Measurements from ENCODE around the gene LRRC23. TPM values are rescaled to one million over a fixed set of nuclear protein-coding genes. Genes with fewer than 3 reads are reported as not detected.

LRRC23 gene
- polyA plus RNA-seq, 4 donors, result 3.6 to 8.2 (median 4.7) TPM

DNA sequence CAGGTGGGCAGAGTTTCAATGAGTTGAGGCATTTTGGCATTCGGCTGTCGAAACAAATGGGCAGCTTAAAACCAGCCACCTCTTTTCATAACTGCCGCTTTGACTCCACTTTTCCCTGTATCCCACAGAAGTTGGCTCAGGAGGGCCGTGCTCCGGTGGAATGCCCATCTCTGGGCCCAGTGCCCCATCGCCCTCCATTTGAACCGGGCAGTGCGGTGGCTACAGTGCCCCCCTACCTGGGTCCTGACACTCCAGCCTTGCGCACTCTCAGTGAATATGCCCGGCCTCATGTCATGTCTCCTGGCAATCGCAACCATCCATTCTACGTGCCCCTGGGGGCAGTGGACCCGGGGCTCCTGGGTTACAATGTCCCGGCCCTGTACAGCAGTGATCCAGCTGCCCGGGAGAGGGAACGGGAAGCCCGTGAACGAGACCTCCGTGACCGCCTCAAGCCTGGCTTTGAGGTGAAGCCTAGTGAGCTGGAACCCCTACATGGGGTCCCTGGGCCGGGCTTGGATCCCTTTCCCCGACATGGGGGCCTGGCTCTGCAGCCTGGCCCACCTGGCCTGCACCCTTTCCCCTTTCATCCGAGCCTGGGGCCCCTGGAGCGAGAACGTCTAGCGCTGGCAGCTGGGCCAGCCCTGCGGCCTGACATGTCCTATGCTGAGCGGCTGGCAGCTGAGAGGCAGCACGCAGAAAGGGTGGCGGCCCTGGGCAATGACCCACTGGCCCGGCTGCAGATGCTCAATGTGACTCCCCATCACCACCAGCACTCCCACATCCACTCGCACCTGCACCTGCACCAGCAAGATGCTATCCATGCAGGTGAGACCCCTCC, 34.0 kb downstream of the LRRC23 start:
- no peaks in the 10 kb centered on the region for H3K27me3 ChIP-seq (ENCODE audit: control insufficient read depth in 3 of 3, insufficient read depth in 3 of 3, low read length in 3 of 3)
- DNase-seq (no peak), FAIRE-seq (no peak)
- H3K9me3 ChIP-seq (ENCODE audit: control insufficient read depth in 2 of 2, insufficient read depth in 1 of 2, low read depth in 1 of 2, low read length in 1 of 2), result no peaks in the 10 kb centered on the region
- H3K27ac ChIP-seq (ENCODE audit: low read depth in 1 of 3, low read length in 2 of 3), result peak overlapping the region; percentile 8 to 95 (median 92)
- peaks cover 8 to 79% (median 10%) of the 10 kb centered on the region in 3 donors for H3K36me3 ChIP-seq (ENCODE audit: control insufficient read depth in 3 of 3, insufficient read depth in 2 of 3, low read depth in 1 of 3, low read length in 3 of 3)
- H3K4me3 ChIP-seq (ENCODE audit: low read depth in 1 of 3, low read length in 3 of 3), result peak overlapping the region in 1 of 3 donors; percentile 63
- WGBS, 3 donors, result 83 to 85% (median 83%) methylated on average over 32 of the region's 32 CpGs
- peaks cover 2 to 26% (median 4%) of the 10 kb centered on the region in 3 donors for H3K4me1 ChIP-seq (ENCODE audit: control insufficient read depth in 3 of 3, insufficient read depth in 2 of 3, low read depth in 1 of 3, low read length in 2 of 3)

DNA sequence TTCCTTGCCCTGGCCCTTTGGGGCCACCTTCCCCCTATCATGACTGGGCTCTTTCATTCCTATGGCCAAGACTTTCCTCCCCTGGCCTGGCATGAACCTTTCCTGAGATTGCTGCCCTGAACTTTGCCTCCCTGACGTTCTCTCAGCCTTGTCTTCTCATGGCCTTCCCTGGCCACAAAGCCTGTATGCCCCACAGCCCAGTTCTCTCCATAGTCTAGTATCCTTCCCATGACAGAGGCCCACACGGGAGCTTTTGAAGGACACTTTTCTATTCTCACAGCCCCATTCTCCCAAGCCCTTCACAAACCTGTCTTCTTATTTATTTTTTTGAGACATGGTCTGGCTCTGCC, 34.5 kb downstream of the LRRC23 start:
- 37 to 69% (median 50%) methylated on average over 2 of the region's 2 CpGs for WGBS, 3 donors
- DNase-seq (no peak), FAIRE-seq (no peak)
- Histone ChIP-seq H3K9me3 (ENCODE audit: control insufficient read depth in 2 of 2, insufficient read depth in 1 of 2, low read depth in 1 of 2, low read length in 1 of 2) (no peaks in the 10 kb centered on the region), H3K27ac (ENCODE audit: low read depth in 1 of 3, low read length in 2 of 3) (peak overlapping the region in 1 of 3 donors; percentile 11), H3K36me3 (ENCODE audit: control insufficient read depth in 3 of 3, insufficient read depth in 2 of 3, low read depth in 1 of 3, low read length in 3 of 3) (peaks cover 5 to 73% (median 7%) of the 10 kb centered on the region in 3 donors), H3K4me3 (ENCODE audit: low read depth in 1 of 3, low read length in 3 of 3) (no peak overlapping the region), H3K27me3 (ENCODE audit: control insufficient read depth in 3 of 3, insufficient read depth in 3 of 3, low read length in 3 of 3) (no peaks in the 10 kb centered on the region), H3K4me1 (ENCODE audit: control insufficient read depth in 3 of 3, insufficient read depth in 2 of 3, low read depth in 1 of 3, low read length in 2 of 3) (peaks cover 0 to 26% (median 4%) of the 10 kb centered on the region in 3 donors)

DNA sequence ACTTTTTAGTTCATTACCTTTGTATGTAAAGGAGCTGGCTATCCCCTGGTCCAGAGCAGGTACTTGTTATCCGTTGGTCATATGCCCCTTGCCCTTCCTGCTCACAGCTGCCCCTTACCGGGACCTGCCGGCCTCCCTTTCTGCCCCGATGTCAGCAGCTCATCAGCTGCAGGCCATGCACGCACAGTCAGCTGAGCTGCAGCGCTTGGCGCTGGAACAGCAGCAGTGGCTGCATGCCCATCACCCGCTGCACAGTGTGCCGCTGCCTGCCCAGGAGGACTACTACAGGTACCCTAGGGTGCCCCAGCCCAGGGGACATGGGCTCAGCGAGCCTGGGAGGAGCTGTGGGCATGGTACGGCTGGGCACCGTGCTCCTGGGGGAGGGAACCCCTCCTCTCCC, 36.6 kb downstream of the LRRC23 start:
- DNase-seq (no peak), FAIRE-seq (no peak)
- H3K36me3 ChIP-seq (ENCODE audit: control insufficient read depth in 3 of 3, insufficient read depth in 2 of 3, low read depth in 1 of 3, low read length in 3 of 3), result peaks cover 0 to 59% (median 2%) of the 10 kb centered on the region in 3 donors
- H3K27me3 ChIP-seq (ENCODE audit: control insufficient read depth in 3 of 3, insufficient read depth in 3 of 3, low read length in 3 of 3), result no peaks in the 10 kb centered on the region
- H3K9me3 ChIP-seq (ENCODE audit: control insufficient read depth in 2 of 2, insufficient read depth in 1 of 2, low read depth in 1 of 2, low read length in 1 of 2), result no peaks in the 10 kb centered on the region
- peaks cover 5 to 43% (median 8%) of the 10 kb centered on the region in 3 donors for H3K4me1 ChIP-seq (ENCODE audit: control insufficient read depth in 3 of 3, insufficient read depth in 2 of 3, low read depth in 1 of 3, low read length in 2 of 3)
- 84 to 89% (median 88%) methylated on average over 12 of the region's 12 CpGs for WGBS, 3 donors
- no peak overlapping the region for H3K4me3 ChIP-seq (ENCODE audit: low read depth in 1 of 3, low read length in 3 of 3)
- no peak overlapping the region for H3K27ac ChIP-seq (ENCODE audit: low read depth in 1 of 3, low read length in 2 of 3)

- Histone ChIP-seq H3K4me1 (ENCODE audit: control insufficient read depth in 3 of 3, insufficient read depth in 2 of 3, low read depth in 1 of 3, low read length in 2 of 3) (peaks cover 5 to 40% (median 8%) of the 10 kb centered on the region in 3 donors), H3K9me3 (ENCODE audit: control insufficient read depth in 2 of 2, insufficient read depth in 1 of 2, low read depth in 1 of 2, low read length in 1 of 2) (no peaks in the 10 kb centered on the region), H3K4me3 (ENCODE audit: low read depth in 1 of 3, low read length in 3 of 3) (no peak overlapping the region), H3K27me3 (ENCODE audit: control insufficient read depth in 3 of 3, insufficient read depth in 3 of 3, low read length in 3 of 3) (no peaks in the 10 kb centered on the region), H3K27ac (ENCODE audit: low read depth in 1 of 3, low read length in 2 of 3) (no peak overlapping the region), H3K36me3 (ENCODE audit: control insufficient read depth in 3 of 3, insufficient read depth in 2 of 3, low read depth in 1 of 3, low read length in 3 of 3) (peaks cover 0 to 54% (median 2%) of the 10 kb centered on the region in 3 donors)
- DNase-seq (no peak), FAIRE-seq (no peak)
- 69 to 79% (median 76%) methylated on average over 12 of the region's 12 CpGs for WGBS, 3 donors
Observed at GRCh38 chr12:6941782-6942181, 37.2 kb downstream of the LRRC23 start.

DNA sequence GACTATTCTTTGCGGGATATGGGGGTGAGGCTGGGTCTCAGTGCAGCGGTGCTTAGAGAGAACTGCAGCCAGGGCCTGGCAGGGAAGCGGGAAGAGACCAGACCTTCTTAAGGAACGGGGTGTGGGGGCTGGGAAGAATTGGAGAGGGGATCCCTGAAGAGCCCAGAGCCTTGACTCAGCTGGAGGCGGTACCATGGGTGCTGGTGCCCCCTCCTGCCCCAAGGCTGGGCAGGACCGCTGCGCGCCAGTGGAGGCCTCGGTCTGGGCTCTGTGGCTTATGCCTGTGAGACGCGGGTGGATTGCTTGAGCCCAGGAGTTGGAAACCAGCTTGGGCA, 37.7 kb downstream of the LRRC23 start:
- Histone ChIP-seq H3K4me3 (ENCODE audit: low read depth in 1 of 3, low read length in 3 of 3) (no peak overlapping the region), H3K4me1 (ENCODE audit: control insufficient read depth in 3 of 3, insufficient read depth in 2 of 3, low read depth in 1 of 3, low read length in 2 of 3) (peaks cover 5 to 35% (median 8%) of the 10 kb centered on the region in 3 donors), H3K27ac (ENCODE audit: low read depth in 1 of 3, low read length in 2 of 3) (peak overlapping the region in 2 of 3 donors; percentile 16 to 99), H3K36me3 (ENCODE audit: control insufficient read depth in 3 of 3, insufficient read depth in 2 of 3, low read depth in 1 of 3, low read length in 3 of 3) (peaks cover 0 to 50% (median 2%) of the 10 kb centered on the region in 3 donors), H3K27me3 (ENCODE audit: control insufficient read depth in 3 of 3, insufficient read depth in 3 of 3, low read length in 3 of 3) (no peaks in the 10 kb centered on the region), H3K9me3 (ENCODE audit: control insufficient read depth in 2 of 2, insufficient read depth in 1 of 2, low read depth in 1 of 2, low read length in 1 of 2) (no peaks in the 10 kb centered on the region)
- FAIRE-seq (no peak), DNase-seq (no peak)
- 91 to 93% (median 91%) methylated on average over 11 of the region's 11 CpGs for WGBS, 3 donors

DNA sequence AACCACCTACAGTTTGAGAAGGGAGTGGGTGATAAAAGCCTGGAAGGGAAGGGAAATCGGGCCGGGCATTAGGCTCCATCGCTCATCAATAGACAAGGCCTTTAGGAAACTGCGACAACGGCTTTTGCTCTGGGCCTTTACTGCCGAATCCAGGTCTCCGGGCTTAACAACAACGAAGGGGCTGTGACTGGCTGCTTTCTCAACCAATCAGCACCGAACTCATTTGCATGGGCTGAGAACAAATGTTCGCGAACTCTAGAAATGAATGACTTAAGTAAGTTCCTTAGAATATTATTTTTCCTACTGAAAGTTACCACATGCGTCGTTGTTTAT, 38.7 kb downstream of the LRRC23 start:
- 0 to 1% (median 1%) methylated on average over 13 of the region's 13 CpGs for WGBS, 3 donors
- DNase-seq (peak; percentile 91 to 92), FAIRE-seq (no peak)
- H3K27me3 ChIP-seq (ENCODE audit: control insufficient read depth in 3 of 3, insufficient read depth in 3 of 3, low read length in 3 of 3), result no peaks in the 10 kb centered on the region
- no peaks in the 10 kb centered on the region for H3K9me3 ChIP-seq (ENCODE audit: control insufficient read depth in 2 of 2, insufficient read depth in 1 of 2, low read depth in 1 of 2, low read length in 1 of 2)
- peaks cover 0 to 55% (median 2%) of the 10 kb centered on the region in 3 donors for H3K36me3 ChIP-seq (ENCODE audit: control insufficient read depth in 3 of 3, insufficient read depth in 2 of 3, low read depth in 1 of 3, low read length in 3 of 3)
- peak overlapping the region in 1 of 3 donors; percentile 75 for H3K4me3 ChIP-seq (ENCODE audit: low read depth in 1 of 3, low read length in 3 of 3)
- peaks cover 5 to 31% (median 6%) of the 10 kb centered on the region in 3 donors for H3K4me1 ChIP-seq (ENCODE audit: control insufficient read depth in 3 of 3, insufficient read depth in 2 of 3, low read depth in 1 of 3, low read length in 2 of 3)
- H3K27ac ChIP-seq (ENCODE audit: low read depth in 1 of 3, low read length in 2 of 3), result peak overlapping the region; percentile 94 to 99 (median 98)

DNA sequence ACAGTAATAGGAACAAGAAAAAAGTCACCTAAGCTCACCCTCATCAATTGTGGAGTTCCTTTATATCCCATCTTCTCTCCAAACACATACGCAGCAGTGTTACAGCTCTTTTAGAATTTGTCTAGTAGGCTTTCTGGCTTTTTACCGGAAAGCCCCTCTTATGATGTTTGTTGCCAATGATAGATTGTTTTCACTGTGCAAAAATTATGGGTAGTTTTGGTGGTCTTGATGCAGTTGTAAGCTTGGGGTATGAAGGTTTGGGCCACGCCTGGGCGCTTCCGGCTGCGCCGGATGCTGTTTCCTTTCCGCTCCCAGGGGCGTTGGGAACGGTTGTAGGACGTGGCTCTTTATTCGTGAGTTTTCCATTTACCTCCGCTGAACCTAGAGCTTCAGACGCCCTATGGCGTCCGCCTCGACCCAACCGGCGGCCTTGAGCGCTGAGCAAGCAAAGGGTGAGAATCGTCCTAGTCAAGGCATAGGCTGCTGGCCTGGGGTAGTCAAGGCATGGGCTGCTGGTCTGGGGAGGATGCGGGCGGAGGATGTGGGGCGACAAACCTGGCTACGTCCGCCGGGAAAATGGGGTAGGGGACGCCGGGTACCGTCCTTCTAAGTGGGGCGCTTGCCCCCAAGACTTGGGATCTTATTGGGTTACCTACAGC, 39.2 kb downstream of the LRRC23 start, which contains the start of the genes C12orf57 and RNU7-1:
C12orf57 (plus strand) TSS at position 301 of the 659 bp plus-strand sequence; CDS start at position 401, 100 bp downstream.
RNU7-1 (plus strand) TSS at position 95 of the 659 bp plus-strand sequence.
- peaks cover 4 to 26% (median 5%) of the 10 kb centered on the region in 3 donors for H3K4me1 ChIP-seq (ENCODE audit: control insufficient read depth in 3 of 3, insufficient read depth in 2 of 3, low read depth in 1 of 3, low read length in 2 of 3)
- 0 to 1% (median 0%) methylated on average over 31 of the region's 31 CpGs for WGBS, 3 donors
- no peak for FAIRE-seq

GRCh38 chr12:6944381-6945186, 40.0 kb downstream of the LRRC23 start:
- DNase-seq (peak; percentile 95), FAIRE-seq (no peak)
- Histone ChIP-seq H3K27ac (ENCODE audit: low read depth in 1 of 3, low read length in 2 of 3) (peak overlapping the region; percentile 94 to 99 (median 98)), H3K36me3 (ENCODE audit: control insufficient read depth in 3 of 3, insufficient read depth in 2 of 3, low read depth in 1 of 3, low read length in 3 of 3) (peaks cover 0 to 43% (median 2%) of the 10 kb centered on the region in 3 donors), H3K4me1 (ENCODE audit: control insufficient read depth in 3 of 3, insufficient read depth in 2 of 3, low read depth in 1 of 3, low read length in 2 of 3) (peaks cover 4 to 23% (median 5%) of the 10 kb centered on the region in 3 donors), H3K9me3 (ENCODE audit: control insufficient read depth in 2 of 2, insufficient read depth in 1 of 2, low read depth in 1 of 2, low read length in 1 of 2) (no peaks in the 10 kb centered on the region), H3K27me3 (ENCODE audit: control insufficient read depth in 3 of 3, insufficient read depth in 3 of 3, low read length in 3 of 3) (no peaks in the 10 kb centered on the region), H3K4me3 (ENCODE audit: low read depth in 1 of 3, low read length in 3 of 3) (peak overlapping the region; percentile 46 to 75 (median 55))
- 1 to 3% (median 2%) methylated on average over 48 of the region's 48 CpGs for WGBS, 3 donors

More for the DNA sequence above, 39.2 kb downstream of the LRRC23 start, which contains the start of the genes C12orf57 and RNU7-1:
- no peaks in the 10 kb centered on the region for H3K9me3 ChIP-seq (ENCODE audit: control insufficient read depth in 2 of 2, insufficient read depth in 1 of 2, low read depth in 1 of 2, low read length in 1 of 2)
- peak within 1 kb of the TSS; percentile 94 to 99 (median 98) for H3K27ac ChIP-seq (ENCODE audit: low read depth in 1 of 3, low read length in 2 of 3)
- peak; percentile 89 to 95 for DNase-seq
- no peaks in the 10 kb centered on the region for H3K27me3 ChIP-seq (ENCODE audit: control insufficient read depth in 3 of 3, insufficient read depth in 3 of 3, low read length in 3 of 3)
- peak within 1 kb of the TSS; percentile 46 to 75 (median 55) for H3K4me3 ChIP-seq (ENCODE audit: low read depth in 1 of 3, low read length in 3 of 3)
- H3K36me3 ChIP-seq (ENCODE audit: control insufficient read depth in 3 of 3, insufficient read depth in 2 of 3, low read depth in 1 of 3, low read length in 3 of 3), result peaks cover 0 to 50% (median 2%) of the 10 kb centered on the region in 3 donors
